GM19043 (cell line): ENCODE measurements around the gene NCBP3.

ENCODE experiments used
- ATAC-seq: cut with Tn5 transposase; IDR thresholded peaks from one replicate; pipeline ENCODE4 v1.9.1; 2021; ENCODE audit warnings: low read depth; ENCODE audit not compliant: unreplicated experiment

Gene NCBP3

GRCh38 chr17:3814361-3814760 lies 31.7 kb downstream of the NCBP3 start:
- ATAC-seq, result no peak

DNA sequence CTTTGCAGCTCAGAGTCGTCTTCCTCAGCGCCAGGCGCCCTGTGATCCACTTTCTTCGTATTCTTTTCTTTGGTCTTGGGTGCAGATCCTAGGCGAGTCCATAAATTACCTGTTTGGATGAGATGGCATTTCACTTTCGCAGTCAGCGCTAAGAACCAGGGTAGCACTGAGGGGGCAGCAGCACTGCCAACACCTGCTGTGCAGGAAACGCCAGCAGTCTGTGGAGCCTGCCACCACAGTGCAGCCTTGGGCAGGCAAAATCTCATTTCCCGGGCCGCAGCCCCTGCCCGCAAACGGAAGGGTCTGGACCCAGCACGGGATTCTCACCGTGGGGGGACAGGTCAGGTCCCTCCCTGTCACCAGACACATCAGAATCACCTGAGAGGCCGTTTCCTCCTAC lies 32.9 kb downstream of the NCBP3 start:
- ATAC-seq, result no peak

GRCh38 chr17:3812771-3813170 lies 33.3 kb downstream of the NCBP3 start:
- ATAC-seq, result no peak

DNA sequence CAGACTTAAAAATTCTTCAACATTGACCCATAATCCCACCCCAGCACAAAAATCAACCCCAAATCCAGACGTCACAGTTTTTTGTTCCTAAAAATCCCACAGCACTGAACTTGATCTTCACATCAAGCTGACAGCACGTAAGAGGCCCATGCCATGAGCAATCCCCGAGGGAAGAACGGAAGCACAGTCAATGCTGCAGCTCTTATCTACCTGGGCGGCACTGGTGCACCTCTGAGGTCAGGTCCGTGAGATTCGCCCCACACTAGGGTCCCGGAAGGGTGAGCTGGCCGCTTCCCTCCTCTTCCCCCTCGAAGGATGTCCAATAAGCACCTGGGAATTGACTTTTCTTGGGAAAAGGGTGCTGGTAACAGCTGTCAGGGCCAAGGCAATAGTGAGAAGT lies 33.8 kb downstream of the NCBP3 start:
- ATAC-seq, result no peak

- no peak for ATAC-seq
These were observed 36.0 kb downstream of the NCBP3 start for GRCh38 chr17:3810019-3810418.

- ATAC-seq, result no peak
These were observed 36.9 kb downstream of the NCBP3 start for GRCh38 chr17:3809135-3809534.

DNA sequence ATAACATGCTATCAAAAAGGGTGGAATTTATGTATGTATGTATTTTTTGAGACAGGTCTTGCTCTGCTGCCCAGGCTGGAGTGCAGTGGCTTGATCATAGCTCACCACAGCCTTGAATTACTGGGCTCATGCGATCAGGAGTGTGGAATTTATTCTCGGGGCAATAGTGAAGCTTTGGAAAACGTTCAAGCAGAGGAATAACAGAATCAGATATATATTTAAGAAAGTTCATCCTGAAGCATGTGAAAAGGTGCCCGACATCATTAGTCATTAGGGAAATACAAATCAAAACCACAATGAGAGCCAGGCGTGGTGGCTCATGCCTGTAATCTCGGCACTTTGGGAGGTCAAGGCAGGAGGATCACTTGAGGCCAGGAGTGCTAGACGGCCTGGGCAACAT lies 37.3 kb downstream of the NCBP3 start:
- ATAC-seq, result no peak

- ATAC-seq, result no peak
These were observed 40.5 kb downstream of the NCBP3 start for GRCh38 chr17:3805581-3805980.

GRCh38 chr17:3804503-3804931 lies 41.5 kb downstream of the NCBP3 start:
- no peak for ATAC-seq

DNA sequence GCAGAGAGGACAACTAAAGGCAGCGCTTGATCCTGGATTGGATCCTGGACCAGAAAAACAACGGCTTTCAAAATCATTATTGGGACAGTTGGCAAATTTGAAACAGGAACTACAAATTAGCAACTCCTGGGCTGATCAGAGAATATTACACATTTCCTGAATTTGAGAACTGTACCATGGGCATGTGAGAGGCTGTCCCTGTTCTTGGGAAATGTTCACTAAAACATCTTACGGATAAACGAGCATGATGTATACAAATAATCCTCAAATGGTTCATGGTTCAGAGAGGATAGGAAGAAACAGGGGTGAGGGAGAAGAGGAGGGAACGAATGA lies 42.8 kb downstream of the NCBP3 start:
- ATAC-seq, result no peak

- no peak for ATAC-seq
These were observed 43.4 kb downstream of the NCBP3 start for GRCh38 chr17:3802461-3803307.

- ATAC-seq, result no peak
These were observed 44.3 kb downstream of the NCBP3 start for GRCh38 chr17:3801792-3802191.

DNA sequence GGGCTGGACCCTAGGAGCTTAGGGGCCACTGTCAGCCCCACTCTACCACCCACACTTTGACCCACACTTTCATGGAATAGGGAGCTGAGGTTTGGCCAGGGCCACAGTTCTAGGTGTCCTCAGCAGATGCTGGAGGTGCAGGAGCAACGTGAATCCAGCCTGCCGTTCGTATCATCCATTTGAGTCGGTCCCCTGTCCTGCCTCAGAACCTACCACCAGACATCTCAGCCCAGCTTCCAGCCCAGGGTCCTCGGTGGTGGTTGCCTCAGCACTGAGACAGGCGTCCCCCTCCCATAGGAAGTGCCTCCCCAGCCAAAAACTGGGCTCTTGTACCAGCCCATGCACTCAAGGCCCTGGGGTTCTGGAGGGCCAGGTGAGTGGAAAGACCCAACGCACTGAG lies 44.7 kb downstream of the NCBP3 start:
- no peak for ATAC-seq

DNA sequence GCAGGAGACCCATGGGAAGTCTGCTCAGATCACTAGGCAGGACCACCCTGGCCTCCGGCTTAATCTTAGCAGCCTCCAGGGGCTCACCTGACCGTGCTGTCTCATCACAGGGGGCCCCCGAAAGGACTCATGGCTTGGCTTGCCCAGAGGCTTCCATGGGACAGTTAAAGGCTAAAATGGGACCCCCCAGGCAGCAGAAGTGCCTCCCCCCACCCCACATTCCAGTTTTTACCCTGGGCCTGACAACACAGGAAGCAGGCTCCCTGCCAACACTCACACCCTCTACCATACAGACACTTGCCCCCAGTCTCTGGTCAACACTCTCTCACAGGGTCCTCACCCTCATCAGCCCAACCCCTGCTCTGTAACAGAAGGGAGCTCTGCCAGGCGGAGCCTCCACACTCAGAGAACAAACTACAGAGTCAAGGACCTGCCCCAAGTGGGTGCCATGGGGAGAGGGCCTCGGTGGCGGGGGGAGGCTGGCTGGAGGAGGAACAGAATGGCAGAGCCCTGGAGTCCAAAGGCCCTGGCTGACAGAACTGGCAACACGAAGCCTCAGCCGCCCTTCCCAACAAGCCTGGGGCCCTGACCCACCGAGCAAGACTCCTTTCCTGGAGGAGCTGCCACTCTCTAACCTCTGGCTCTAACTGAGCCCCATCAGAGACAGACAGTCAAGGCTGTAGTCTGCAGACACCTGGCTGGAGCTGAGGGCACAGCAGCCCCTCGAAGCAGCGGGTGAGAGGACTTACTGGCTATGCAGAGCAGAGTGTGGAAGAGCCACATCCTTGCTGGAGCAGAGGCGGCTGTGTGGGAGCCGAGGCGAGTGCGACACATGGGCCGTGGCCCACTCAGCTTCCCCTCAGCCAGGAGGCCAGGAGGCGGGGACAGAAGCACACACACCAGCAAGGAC lies 45.4 kb downstream of the NCBP3 start, which contains the start of gene ITGAE:
Gene ITGAE, minus strand, starts transcription at position 827 of the 910 bp plus-strand sequence. Its CDS starts 44 bp downstream, at position 783.
- ATAC-seq, result no peak

DNA sequence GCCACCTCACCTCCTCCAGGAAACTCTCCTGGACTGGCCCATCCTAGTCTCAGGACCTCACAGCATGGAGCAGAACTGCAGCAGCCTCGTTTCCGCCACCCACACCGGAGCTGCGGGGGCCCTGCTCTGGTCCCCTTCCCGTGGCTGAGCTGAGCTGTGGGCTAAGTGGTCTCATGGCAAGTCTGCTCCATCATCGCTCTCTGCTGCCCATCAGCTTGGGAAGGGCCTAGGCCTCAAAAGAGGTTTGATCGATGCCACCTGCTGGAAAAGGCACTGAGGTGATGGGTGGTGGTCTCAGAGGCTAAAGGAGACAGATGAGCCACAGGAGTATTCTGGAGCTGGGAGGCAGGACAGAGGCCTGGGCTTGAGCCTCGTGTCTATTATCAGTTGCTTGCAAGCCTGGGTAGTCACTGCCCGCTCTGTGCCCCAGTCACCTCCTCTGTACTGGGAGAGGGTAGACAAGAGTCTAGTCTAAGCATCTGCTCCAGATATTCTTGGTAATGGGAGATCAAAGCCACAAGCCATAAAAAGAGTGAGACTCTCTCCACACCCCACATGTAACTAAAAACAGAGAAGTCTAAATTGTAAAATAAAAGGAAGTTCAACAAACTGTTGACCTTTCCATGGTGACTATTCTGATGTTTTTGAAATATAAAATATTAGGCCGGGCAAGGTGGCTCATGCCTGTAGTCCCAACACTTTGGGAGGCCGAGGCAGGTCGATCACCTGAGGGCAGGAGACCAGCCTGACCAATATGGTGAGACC lies 46.7 kb downstream of the NCBP3 start:
- ATAC-seq, result no peak

GRCh38 chr17:3798273-3799180 lies 47.5 kb downstream of the NCBP3 start:
- no peak for ATAC-seq

DNA sequence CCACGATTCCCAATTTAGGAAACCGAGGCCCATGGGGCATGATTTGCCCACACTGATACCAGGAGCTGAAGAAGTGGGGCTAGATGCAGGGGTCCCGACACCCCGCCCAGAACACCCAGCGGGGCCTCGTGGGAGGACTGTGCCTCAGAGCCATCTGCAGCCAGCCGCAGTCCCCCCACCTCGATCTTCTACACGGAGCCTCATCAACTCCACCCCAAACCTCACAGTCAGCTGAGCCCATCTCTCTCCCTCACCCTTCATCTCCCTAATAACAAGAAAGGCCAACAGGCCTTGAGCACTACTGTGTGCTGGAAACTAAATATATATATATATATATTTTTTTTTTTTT lies 49.2 kb downstream of the NCBP3 start:
- ATAC-seq, result peak; percentile 30

GRCh38 chr17:3796110-3796821 lies 49.8 kb downstream of the NCBP3 start:
- peak; percentile 81 for ATAC-seq

- ATAC-seq, result no peak
These were observed 50.5 kb downstream of the NCBP3 start for GRCh38 chr17:3795390-3796102.
